Subcutaneous adipose tissue (tissue), 4 donors: ENCODE results near the gene IFNAR2. TPM values are rescaled to one million over a fixed set of nuclear protein-coding genes. Genes with fewer than 3 reads are reported as not detected.

Experiments used
- CTCF ChIP-seq: fragments of 450-650 bp; IDR thresholded peaks from one replicate; pipeline ENCODE4 v1.5.1; 2016; ENCODE audit warnings: low read depth, mild to moderate bottlenecking, control low read depth, antibody characterized with exemption, moderate library complexity
- total RNA-seq, 4 donors: library from RNA; depleted of rRNA; stranded (reverse); fragments of >200 nt; gene quantifications; one replicate each; pipeline ENCODE4 v1.1.0, GENCODE V29; 2016

Gene IFNAR2
- total RNA-seq, 4 donors from 2014 or later = 12.6 to 41.5 (median 13.8) TPM

GRCh38 chr21:33206771-33207281 lies 22.9 kb upstream of the IFNAR2 start:
- TF ChIP-seq CTCF = no peak

- no peak for TF ChIP-seq CTCF
These were observed 22.1 kb upstream of the IFNAR2 start for GRCh38 chr21:33207449-33208149.

GRCh38 chr21:33208534-33208933 lies 21.2 kb upstream of the IFNAR2 start:
- no peak for TF ChIP-seq CTCF

GRCh38 chr21:33211305-33211704 lies 18.4 kb upstream of the IFNAR2 start:
- TF ChIP-seq CTCF = no peak

GRCh38 chr21:33211732-33212131 lies 18.0 kb upstream of the IFNAR2 start:
- TF ChIP-seq CTCF = no peak

- no peak for TF ChIP-seq CTCF
These were observed 17.4 kb upstream of the IFNAR2 start for GRCh38 chr21:33212159-33212851.

GRCh38 chr21:33214056-33214455 lies 15.7 kb upstream of the IFNAR2 start:
- no peak for TF ChIP-seq CTCF
